Left ventricle myocardium superior (tissue), 1 donor: ENCODE data around the gene COL13A1. TPM values are rescaled to one million over a fixed set of nuclear protein-coding genes. Genes with fewer than 3 reads are reported as not detected.

Experiments
- total RNA-seq: library from RNA; stranded (reverse); fragmentation: NEBNext Ultra II Directional; extraction: Animal tissue kit (Norgen Biotek cat#: 25700); gene quantifications from one replicate; pipeline ENCODE4 v1.2.1, GENCODE V29; 2021
- donor health status: DM: no; HTN: yes; CAD: no; lungs with severe emphysema.

The COL13A1 gene
- total RNA-seq, 1 donor from 2014 or later = 1.0 TPM

Other genes with a start within 250 kb of the COL13A1 start
- gene NEUROG3, start 228.5 kb upstream of the COL13A1 start, total RNA-seq = not detected
- 2.8 TPM for gene FAM241B, start 171.7 kb upstream of the COL13A1 start, total RNA-seq